Measurements from ENCODE around the gene EDIL3. TPM values are rescaled to one million over a fixed set of nuclear protein-coding genes. Genes with fewer than 3 reads are reported as not detected.

EDIL3 gene
- total and polyA plus RNA-seq, 2 of the 13 experiments (the other 11 are each of a cell fraction or from before 2014, with no cell fraction given): 0.01 TPM; not detected in 1

DNA sequence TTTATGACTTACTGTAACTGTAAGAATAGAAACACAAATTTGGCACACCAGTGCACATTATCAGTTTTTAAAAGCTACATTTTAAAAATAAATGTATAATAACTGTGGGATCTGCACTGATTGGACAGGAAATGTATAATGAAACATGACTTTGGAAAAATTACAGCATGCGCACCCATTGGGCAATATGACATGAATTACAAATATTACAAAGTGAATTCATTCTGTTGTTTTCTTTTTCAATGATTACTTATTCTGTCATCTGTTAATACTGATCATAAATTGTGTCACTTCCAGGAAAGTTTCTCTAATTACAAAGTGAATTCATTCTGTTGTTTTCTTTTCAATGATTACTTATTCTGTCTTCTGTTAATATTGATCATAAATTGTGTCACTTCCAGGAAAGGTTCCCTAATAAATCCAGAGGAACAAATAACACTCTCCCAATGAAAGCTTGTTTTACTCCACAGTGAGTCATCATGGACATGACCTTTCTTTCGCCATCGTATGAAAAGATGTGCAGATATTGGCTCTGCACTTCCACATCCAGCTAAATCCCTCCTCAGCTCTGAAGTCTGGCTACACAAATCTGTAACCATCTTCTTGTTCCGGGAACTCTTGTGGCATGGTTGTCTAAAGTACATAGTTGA is 367.0 kb downstream of the EDIL3 start:
- Histone ChIP-seq H3K9me3 (ENCODE audit: low read length) (no peaks in the 10 kb centered on the region), H3K79me2 (ENCODE audit: insufficient read depth, low read length) (no peaks in the 10 kb centered on the region), H2AFZ (ENCODE audit: low read length) (no peak overlapping the region), H3K4me1 (ENCODE audit: insufficient read depth, low read length) (no peaks in the 10 kb centered on the region), H4K20me1 (ENCODE audit: insufficient read depth, low read length) (no peaks in the 10 kb centered on the region), H3K9ac (ENCODE audit: insufficient read depth, low read depth, low read length) (no peak overlapping the region), H3K36me3 (replicated peaks in 1 of 2; ENCODE audit: control insufficient read depth in 1 of 2, insufficient read depth in 2 of 2, low read length in 2 of 2) (no peaks in the 10 kb centered on the region), H3K4me3 (replicated peaks in 1 of 3; ENCODE audit: insufficient read depth in 1 of 3, low read depth in 2 of 3, low read length in 3 of 3) (no peak overlapping the region), H3K27ac (ENCODE audit: extremely low read length, insufficient read depth, low read length) (no peak overlapping the region), H3K4me2 (ENCODE audit: low read depth, low read length) (no peak overlapping the region), H3K27me3 (ENCODE audit: control insufficient read depth in 1 of 2, insufficient read depth in 2 of 2, low read length in 2 of 2) (no peaks in the 10 kb centered on the region)
- FAIRE-seq: no peak
- TF ChIP-seq, protein P1, sequence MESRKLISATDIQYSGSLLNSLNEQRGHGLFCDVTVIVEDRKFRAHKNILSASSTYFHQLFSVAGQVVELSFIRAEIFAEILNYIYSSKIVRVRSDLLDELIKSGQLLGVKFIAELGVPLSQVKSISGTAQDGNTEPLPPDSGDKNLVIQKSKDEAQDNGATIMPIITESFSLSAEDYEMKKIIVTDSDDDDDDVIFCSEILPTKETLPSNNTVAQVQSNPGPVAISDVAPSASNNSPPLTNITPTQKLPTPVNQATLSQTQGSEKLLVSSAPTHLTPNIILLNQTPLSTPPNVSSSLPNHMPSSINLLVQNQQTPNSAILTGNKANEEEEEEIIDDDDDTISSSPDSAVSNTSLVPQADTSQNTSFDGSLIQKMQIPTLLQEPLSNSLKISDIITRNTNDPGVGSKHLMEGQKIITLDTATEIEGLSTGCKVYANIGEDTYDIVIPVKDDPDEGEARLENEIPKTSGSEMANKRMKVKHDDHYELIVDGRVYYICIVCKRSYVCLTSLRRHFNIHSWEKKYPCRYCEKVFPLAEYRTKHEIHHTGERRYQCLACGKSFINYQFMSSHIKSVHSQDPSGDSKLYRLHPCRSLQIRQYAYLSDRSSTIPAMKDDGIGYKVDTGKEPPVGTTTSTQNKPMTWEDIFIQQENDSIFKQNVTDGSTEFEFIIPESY (CRISPR knock-in tag; IDR thresholded peaks at IDR 0.05): no peak
- TF ChIP-seq, protein P2, sequence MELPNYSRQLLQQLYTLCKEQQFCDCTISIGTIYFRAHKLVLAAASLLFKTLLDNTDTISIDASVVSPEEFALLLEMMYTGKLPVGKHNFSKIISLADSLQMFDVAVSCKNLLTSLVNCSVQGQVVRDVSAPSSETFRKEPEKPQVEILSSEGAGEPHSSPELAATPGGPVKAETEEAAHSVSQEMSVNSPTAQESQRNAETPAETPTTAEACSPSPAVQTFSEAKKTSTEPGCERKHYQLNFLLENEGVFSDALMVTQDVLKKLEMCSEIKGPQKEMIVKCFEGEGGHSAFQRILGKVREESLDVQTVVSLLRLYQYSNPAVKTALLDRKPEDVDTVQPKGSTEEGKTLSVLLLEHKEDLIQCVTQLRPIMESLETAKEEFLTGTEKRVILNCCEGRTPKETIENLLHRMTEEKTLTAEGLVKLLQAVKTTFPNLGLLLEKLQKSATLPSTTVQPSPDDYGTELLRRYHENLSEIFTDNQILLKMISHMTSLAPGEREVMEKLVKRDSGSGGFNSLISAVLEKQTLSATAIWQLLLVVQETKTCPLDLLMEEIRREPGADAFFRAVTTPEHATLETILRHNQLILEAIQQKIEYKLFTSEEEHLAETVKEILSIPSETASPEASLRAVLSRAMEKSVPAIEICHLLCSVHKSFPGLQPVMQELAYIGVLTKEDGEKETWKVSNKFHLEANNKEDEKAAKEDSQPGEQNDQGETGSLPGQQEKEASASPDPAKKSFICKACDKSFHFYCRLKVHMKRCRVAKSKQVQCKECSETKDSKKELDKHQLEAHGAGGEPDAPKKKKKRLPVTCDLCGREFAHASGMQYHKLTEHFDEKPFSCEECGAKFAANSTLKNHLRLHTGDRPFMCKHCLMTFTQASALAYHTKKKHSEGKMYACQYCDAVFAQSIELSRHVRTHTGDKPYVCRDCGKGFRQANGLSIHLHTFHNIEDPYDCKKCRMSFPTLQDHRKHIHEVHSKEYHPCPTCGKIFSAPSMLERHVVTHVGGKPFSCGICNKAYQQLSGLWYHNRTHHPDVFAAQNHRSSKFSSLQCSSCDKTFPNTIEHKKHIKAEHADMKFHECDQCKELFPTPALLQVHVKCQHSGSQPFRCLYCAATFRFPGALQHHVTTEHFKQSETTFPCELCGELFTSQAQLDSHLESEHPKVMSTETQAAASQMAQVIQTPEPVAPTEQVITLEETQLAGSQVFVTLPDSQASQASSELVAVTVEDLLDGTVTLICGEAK (IDR thresholded peaks at IDR 0.05): no peak
- TF ChIP-seq, protein P2 (CRISPR knock-in tag; IDR thresholded peaks at IDR 0.05): no peak
- BruUV-seq (replicated peaks): no TSS peak
- ChIA-PET CTCF (ENCODE audit: low intra/inter-chr PET ratio, low total read pairs) (no interaction called here), POLR2A (no interaction called here)
- DNase-seq (ENCODE audit: low spot score): no peak
- no peak for ATAC-seq
- 23% methylated on average over 4 of the region's 4 CpGs for WGBS (ENCODE audit: low lambda C conversion rate)
- in situ Hi-C loops (cut with HindIII; ENCODE audit: extremely low pct_ligation_motif_present, low pct_unique_long_range_greater_than_20kb) (no loop called here), intact Hi-C loops (cut with micrococcal nuclease; ENCODE audit: unreplicated experiment) (no loop called here)

Data from HepG2 (cell line).